ENCODE data around the gene PTN. TPM values are rescaled to one million over a fixed set of nuclear protein-coding genes. Genes with fewer than 3 reads are reported as not detected.

The PTN gene
- total RNA-seq, 1 donor from 2014 or later, result 0.38 TPM

DNA sequence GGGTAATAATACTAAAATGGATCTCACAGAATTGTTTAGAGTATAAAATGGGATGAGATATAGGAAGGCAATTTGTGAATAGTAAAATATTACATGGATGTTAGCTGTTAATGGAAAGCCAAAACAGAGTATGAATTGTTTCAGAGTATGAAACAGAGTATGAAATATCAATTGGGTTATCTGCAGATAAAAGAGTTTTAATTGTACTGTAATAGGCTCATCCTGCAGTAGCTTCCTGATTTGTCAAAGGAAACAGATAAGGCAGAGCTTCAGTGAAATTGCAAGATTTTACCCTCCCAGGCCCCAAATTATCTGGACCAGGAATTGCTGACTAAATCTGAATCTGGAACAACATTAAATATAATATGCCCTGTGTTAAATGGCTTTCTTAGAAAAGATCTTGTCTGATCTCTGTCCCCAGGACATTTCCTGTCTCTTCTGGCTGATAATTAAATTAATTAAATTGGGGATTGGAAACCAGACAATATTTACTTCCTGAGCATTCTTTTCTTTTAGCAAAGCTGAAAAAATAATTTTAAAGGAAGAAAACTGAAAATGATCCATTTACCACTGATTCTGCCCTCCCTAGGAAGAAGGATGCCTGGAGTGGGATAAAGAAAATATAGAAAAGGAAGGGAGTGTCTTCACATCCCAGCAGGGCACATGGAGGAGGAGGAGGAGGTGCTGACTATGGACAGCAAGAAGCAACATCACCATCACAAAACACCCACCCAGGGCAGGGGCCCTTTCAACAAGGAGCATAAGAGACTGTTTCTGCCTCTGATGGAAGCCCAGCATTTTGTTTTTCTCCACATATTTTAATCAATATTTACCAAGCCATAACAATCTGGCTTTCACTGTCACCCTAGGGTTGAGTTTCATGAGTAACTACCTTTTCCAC, 18.5 kb downstream of the PTN start:
- DNase-seq (ENCODE audit: low spot score) (no peak), ATAC-seq (no peak)

DNA sequence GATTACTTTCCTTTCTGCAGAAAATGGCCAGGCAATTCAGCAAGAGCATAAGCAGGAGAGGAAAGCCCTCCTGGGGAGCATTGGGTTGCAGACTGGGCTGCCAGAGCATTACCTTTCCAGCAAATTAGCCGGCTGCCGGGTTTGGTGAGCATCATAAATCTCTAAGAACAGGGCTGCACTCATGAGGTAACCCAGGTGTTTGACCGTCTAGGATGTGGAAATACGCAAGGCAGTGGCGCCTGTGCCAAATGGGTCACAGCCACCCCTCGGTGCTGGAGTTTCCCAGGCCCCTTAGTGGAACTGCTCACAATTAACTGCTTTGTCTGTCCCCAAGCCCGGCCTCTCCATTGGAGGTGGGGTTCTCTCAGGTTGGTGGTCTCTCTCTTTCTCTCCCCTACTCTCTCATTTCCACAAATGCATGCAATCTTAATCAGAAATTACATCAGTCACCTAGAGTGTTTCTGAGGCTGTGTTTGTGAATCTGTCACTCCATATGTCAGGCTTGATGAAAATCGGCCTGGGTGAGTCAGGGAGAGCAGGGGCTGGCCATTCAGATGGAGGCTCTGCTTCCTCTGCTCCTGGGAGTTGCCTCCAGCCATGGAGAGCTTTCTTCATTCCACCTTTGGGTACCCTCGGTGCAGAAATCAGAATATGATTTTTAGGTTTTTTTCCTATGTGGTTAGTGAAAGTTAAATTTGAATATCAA, 26.7 kb downstream of the PTN start:
- peak; percentile 33 for ATAC-seq

DNA sequence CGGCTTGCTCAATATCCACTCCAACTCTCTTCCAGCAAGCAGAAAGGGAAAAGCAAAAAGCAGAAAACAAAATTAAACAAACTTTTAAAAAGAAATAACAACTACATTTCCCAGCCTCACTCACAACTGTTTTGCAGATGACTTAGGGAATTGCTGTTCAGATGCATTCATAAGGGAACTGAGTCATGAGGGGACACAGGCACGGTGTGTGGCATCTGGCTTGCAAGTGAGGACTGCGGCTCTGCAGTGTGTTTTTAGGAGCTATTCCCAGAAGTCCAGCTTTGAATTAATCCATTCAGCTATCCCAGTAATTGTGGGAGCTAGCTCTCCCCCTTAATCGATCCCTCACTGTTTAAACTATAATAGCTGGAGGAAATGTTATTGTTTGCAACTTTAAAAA, 30.3 kb downstream of the PTN start:
- DNase-seq (ENCODE audit: low spot score), result no peak
- no peak for ATAC-seq

More for the DNA sequence above, 26.7 kb downstream of the PTN start:
- DNase-seq (ENCODE audit: low spot score), result no peak

DNA sequence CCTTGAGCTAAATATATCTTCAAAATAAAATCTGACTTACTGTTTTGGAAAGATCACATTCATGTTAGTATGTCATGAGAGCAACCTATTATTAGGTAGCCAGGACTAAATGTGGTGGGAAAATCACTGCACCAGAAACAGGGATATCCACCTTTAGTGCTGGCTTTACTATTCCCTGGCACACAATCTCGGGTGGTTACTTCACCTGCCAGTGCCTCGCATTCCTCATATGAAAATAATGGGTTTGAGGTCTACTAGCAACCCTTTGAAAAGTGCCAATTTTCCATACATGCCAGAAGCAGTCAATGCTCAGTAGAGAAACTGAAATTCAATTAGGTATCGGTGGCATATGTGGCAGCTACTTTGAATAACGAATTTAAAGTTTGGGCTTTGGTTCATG, 36.8 kb downstream of the PTN start:
- ATAC-seq (no peak), DNase-seq (ENCODE audit: low spot score) (no peak)

DNA sequence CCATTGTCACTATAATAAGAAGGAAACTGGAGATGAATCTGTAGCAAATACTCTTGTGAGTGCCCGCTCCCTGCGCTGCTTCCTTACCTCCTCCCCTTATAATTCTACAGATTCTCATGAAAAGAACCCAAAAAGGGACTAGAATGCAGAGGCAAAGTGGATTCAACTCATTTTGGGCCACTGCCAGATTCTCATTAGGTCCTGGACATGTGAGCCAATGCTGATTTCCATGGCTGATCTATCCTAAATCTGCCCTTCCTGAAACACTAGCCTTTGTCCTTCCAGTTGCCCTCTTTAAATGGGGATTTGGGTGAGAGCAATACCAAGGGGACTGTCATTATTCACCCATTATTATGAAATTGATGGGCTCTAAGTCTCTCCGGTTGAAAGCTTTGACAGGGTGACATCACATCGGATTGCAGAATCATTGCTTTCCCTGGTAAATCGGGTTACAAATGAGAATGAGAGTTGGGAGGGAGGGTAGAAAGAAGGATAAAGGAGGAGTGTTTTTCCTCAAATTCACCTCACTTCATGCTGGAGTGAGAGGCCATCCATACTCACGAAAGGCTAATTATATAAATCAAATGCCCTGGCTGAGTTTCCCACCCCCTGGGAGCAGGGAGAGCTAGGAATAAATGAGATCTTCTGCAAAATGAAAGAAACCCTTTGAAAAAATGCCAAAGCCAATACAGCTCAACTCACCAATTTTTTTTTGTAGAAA, 37.5 kb downstream of the PTN start:
- ATAC-seq, result no peak
- DNase-seq (ENCODE audit: low spot score), result no peak

DNA sequence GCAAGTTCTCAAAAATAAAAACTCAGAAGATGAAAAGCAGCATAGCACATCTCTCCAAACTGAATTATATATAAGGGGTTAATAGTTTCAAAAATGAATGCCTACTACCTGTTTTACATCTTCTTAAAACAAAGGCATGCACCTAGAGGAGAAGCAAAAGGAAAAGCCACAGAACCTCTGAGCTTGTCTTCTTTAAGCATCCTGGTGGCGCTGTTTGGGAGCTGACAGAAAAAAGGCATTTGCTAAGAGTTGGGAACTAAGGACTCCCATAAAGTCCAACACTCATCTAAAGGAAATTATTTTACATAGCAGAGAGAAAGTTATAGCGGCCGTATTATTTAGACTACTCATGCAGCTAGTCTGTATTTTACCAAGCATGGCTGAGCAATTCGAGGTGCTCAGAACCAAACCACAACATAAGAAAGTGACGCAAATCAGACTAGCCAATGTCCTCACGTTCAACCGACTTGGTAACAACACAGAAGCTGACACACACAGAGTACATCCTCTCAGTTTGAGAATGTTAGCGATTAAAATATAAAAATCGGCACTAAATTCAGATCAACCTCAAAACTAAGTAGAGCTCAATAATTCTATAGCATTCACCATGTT, 38.8 kb downstream of the PTN start:
- ATAC-seq (no peak), DNase-seq (ENCODE audit: low spot score) (no peak)

DNA sequence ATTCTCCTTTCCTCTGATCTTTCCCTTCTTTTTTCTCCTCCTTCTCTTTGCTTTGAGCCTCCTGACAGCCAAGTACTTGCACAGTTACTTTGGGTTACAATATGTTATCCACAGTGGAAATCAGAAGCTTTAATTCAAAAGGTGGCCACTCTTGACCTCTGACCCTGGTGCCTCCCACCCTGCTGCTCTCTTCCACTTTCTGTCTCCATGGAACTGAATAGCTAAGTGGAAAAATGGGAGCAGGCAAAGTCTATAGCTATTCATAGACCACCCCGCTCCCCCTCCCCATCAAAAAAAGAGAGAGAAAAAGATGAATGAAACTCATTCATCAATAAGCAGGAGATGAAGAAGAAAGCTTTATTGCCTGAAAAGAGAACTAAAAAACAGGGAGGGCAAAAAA, 39.4 kb downstream of the PTN start:
- DNase-seq (ENCODE audit: low spot score), result no peak
- ATAC-seq, result no peak

DNA sequence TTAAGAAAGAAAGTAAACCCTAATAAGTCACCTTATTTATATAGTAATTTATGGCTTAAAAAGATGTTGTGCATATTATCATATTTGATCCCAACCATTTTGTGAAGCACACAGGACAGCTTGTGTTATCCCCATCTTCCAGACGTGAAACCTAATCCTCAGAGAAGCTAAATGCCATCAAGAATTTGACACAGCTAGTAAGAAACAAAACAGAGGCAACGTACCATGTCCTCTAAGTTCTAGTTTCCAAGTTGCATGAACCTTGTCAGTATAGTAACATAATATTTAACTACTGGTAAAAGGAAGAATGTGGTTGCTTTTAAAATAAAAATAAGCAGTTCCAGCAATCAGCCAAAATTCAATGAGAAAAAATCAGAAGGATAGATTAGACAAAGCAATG, 41.5 kb downstream of the PTN start:
- ATAC-seq (no peak), DNase-seq (ENCODE audit: low spot score) (no peak)

DNA sequence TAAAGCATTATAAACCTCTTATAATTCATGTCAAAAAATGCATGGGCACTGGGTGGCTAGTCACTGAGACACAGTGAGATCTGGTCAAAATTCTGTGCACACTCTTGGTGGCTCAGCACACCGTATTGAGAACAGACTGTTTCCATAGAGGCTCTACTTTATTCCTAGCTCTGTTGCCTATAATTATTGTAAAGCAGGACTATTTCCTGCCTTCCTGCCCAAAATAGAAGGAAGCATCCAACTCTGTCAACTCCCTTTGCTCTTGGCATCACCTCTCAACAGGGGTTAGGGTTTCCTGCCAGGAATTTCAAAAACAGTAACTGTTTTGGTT, 45.1 kb downstream of the PTN start:
- DNase-seq (ENCODE audit: low spot score) (no peak), ATAC-seq (peak; percentile 60)

DNA sequence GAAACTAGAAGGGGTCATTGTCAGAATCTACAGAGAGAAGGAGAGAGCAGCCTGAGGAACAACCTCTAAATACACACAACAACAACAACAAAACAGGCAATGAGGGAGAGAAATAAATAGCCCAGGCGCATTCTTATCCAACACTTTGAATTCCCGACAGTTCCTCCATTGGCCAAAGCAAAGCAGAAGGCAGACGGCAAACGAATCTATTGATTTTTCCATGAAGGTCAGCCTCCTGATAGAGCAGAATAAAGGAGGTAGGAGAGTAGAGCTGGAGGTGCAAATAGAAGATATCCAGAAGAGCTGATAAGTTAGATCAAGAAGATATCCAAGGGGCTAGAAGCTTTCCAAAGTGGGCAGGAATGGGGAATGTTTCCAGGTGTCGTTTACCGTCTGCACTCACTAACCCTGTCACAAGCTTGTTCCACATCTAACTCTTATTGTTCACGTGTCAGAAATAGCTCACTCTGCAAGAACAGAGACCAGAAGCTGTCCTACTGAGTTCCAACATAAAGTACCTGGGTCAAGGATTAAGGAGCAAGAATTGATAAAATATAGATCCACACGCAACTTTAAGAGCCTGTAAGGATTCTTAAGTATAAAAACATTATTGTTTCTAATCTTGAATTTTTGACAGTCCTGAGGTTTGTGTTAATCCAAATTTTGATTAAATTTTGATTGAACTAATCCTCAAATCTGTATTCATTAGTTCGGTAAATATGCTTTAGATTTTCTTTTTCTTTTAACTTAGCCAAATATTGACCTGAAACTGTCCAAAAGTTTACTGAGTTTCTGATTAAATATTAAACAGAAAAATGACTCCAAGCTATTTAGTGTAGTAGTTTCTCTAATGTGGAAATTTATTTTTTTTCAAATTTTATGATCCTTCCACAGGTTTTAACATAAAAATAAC, 45.7 kb downstream of the PTN start:
- DNase-seq (ENCODE audit: low spot score) (no peak), ATAC-seq (peak; percentile 78)

DNA sequence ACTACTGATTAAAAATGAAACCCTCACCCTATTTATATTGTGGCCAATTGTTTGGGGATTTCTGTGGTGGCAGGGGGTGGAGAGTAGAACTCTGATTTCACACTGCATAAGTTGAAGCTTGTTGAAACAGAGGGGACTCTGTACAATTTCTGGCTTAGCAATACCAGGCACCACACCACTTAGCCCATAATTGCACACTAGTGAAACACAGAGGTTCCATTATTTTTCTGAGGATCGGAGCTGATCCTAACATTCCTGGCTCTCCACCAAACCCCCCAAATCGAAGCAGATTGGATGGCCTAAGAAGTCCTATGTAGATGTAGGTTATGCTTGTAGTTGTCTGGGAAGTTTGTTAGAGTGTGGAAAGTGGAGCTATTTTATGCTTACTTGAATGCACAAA, 47.0 kb downstream of the PTN start:
- DNase-seq (ENCODE audit: low spot score), result no peak

DNA sequence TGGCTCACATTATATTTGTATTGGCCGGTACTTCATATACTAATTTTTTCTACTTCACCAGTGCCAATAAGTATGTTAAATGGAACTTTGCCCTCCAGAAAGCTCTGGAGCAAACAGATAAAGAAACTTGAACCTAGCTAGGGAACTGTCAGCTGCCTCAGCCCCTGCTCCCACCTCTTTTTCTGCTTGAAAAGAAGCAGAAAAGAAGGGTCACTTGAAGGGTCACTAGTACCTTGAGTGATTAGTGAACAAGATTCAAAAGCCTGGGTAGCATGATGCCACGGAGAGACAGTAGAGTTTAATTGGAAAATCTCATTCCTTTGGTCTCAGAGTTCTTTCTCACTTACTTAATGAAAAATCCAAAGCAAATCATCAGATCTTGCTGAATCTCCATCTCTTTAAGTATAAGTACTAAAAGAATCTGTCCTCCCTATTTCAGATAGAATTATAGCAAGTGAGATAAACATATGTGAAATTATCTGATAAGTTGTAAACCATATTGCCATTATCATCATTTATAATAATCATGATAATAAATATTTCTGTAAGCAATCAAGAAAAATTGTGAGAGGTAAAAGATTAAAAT, 47.7 kb downstream of the PTN start:
- ATAC-seq (no peak), DNase-seq (ENCODE audit: low spot score) (no peak)

More for the DNA sequence above, 47.0 kb downstream of the PTN start:
- ATAC-seq, result no peak

DNA sequence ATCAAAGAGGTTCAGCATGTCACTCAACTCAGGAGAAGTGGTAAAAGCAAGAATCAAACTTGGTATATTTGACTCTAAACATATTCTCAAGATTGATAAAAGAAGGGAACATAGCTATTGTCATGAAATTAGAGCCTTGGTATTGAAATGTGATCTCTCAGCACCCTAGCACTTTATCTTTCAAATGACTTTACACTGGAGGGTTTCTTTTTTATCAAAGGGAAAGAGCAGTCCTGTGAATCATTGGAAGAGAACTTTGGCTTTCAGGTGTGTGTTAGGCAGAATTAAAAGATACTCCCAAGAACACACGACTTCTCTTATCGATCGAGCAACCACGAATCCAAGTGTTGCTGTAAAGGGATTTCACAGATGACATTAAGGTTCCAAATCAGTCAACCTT, 54.4 kb downstream of the PTN start:
- ATAC-seq, result no peak

DNA sequence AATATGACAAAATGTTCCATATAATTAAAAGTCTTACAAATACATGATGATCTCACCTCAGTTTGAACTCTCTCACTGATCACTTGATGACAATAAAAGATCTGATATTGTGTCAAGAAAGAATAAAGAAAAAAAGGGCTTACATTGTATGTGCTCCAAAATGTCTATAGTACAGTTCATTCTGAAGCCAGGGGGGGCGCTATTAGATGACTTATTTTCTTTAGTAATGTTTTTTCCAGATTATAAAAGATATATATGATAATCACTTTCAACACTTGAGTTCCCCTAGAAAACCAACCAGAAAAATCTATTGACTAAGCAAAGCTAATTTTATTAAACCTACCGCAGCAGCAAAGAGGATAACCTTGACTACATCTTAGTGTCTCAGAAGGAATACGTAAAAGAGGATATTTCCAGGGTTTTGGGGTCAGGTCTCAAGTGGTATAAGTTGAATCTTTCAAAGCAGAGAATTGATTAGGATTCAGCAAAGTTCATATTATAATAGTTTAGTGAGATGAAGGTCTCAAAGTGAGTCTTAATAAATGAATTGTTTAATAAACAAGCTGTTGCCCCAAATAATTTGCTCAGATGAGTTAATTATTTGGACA, 55.8 kb downstream of the PTN start:
- DNase-seq (ENCODE audit: low spot score) (no peak), ATAC-seq (no peak)

More for the DNA sequence above, 54.4 kb downstream of the PTN start:
- no peak for DNase-seq (ENCODE audit: low spot score)

DNA sequence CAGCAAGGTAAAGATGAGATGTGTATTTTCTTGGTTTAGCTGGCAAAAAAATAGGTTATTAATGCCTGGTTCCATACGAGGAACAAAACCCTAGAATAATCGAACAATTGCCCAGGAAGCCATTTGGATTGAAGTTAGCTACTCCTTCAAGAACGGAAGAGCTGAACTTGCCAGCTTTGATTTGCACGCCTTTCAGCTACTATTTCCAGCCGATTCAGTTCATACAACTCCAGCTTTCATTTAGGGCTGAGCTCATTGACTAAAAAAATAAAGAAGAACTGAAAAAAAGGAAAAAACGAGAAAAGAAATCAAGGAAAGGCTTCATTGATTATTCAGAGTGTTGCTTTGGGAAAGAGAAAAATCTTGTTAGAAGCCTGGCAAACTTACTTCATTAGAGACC, 60.4 kb downstream of the PTN start:
- no peak for ATAC-seq
- no peak for DNase-seq (ENCODE audit: low spot score)

DNA sequence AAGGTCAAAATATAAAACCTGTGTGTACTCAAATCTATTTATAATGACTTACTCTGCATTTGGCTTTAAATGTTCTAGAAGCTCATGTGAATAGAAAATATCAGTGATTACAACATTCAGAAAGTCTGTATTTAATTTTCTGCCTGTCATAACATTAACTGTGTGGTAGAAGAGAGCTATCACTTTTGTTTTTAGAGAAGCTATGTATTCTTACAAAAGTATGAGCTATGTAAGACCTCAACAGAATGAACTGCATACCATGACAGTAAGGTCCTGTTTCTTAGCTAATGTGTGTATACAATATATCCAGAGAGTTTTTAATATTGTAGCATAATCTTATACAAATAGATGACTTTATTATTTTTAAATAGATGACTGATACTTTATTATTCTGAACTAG, 61.5 kb downstream of the PTN start:
- DNase-seq (ENCODE audit: low spot score) (no peak), ATAC-seq (no peak)

DNA sequence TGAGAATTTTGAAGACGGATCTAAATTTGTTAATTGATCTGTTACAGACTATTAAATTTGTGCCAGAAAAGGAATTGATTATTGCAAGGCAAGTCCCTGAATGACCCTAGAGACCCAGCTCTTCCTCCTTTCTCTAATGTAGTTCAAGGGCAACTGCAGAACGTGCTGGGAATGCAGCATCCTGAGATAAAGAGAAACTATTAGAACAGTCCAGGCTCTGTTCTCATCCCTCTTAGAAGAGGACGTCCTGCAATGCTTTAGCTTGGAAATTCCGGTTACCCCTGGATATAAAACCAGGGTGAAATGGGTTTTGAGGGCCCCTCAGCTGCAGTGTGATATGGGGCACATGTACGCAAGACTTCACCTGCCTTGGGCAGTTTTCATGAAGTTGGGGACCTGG, 67.3 kb downstream of the PTN start:
- DNase-seq (ENCODE audit: low spot score), result no peak
- ATAC-seq, result no peak

DNA sequence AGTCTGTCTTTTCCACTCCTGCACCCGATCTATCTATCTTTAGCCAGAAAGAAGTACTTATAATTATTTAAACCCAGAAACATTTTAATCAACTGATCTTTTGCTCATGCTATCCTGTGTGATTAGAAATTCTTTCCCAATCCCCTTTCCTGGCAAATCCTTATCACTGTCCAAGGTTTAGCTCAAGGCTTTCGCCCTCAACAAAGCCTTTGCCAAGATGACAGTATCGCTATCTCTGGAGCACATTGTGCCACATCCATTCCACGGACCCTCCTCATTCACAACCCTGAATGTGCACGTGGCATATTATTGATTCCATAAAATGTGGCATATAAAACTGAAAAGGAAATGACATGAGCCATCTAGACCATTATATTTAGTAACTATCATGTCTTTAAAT, 71.3 kb downstream of the PTN start:
- peak; percentile 56 for DNase-seq (ENCODE audit: low spot score)
- peak; percentile 97 for ATAC-seq

DNA sequence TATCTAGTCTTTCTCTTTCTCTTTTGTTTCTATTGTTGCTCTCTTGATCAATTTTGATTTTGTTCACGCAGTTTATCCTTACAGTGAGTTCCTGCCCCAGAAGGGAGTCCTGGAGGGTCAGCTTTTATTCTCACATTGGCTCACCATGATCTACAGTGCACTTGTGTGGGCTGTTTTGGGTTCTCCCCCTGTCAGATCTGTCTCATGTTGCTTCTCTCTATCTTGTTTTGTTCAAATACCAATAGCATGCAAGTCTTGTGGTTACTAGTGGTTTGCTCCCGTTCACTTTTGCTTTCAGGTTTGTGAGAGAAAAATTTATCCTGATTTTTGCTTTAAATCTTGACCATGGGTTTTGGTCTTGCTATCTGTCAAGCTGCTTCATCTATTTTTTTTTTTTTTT, 74.3 kb downstream of the PTN start:
- no peak for ATAC-seq

More for the DNA sequence above, 74.3 kb downstream of the PTN start:
- DNase-seq (ENCODE audit: low spot score), result no peak

Measured in left lobe of liver (tissue), 2 donors.